Measurements from ENCODE around the gene MITF.

DNA sequence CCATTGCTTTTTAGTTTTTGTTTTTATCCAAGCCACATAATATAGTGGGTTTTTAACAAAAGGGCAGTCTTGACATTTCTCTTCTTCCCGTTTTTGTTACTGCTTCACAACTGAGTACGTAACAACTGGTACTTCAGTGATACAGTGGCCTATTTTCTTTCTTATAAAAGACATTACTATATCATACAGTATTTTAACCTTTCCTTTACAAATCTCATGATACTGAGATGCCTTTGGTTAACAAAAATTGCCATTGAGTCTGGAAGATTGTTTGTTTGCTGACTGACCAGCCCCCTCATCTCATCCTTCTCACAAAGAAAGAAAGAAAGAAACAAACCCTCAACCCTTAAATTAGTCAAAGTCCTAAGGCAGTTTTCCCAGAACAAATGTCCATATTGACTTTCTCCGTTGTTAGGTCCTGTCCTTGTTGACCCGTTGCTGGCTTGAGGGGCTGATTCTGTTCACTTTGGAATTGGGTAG is 183.3 kb downstream of the MITF start:
- TF ChIP-seq, protein P1, sequence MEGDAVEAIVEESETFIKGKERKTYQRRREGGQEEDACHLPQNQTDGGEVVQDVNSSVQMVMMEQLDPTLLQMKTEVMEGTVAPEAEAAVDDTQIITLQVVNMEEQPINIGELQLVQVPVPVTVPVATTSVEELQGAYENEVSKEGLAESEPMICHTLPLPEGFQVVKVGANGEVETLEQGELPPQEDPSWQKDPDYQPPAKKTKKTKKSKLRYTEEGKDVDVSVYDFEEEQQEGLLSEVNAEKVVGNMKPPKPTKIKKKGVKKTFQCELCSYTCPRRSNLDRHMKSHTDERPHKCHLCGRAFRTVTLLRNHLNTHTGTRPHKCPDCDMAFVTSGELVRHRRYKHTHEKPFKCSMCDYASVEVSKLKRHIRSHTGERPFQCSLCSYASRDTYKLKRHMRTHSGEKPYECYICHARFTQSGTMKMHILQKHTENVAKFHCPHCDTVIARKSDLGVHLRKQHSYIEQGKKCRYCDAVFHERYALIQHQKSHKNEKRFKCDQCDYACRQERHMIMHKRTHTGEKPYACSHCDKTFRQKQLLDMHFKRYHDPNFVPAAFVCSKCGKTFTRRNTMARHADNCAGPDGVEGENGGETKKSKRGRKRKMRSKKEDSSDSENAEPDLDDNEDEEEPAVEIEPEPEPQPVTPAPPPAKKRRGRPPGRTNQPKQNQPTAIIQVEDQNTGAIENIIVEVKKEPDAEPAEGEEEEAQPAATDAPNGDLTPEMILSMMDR (IDR thresholded peaks at IDR 0.05; ENCODE audit: low read depth, low read length): no peak
- TF ChIP-seq MYC (IDR thresholded peaks at IDR 0.05; ENCODE audit: low read depth, low read length): no peak
- TF ChIP-seq, protein P2, sequence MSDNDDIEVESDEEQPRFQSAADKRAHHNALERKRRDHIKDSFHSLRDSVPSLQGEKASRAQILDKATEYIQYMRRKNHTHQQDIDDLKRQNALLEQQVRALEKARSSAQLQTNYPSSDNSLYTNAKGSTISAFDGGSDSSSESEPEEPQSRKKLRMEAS (IDR thresholded peaks at IDR 0.05; ENCODE audit: low read depth, low read length): no peak
